ENCODE results near the gene MYO15B. TPM values are rescaled to one million over a fixed set of nuclear protein-coding genes. Genes with fewer than 3 reads are reported as not detected.

MYO15B gene
- total and polyA plus RNA-seq, 2 experiments from 2014 or later, result 124 to 153 TPM

- no peak for DNase-seq (ENCODE audit: low spot score)
- Histone ChIP-seq H3K4me3 (no peak overlapping the region), H3K4me1 (ENCODE audit: insufficient read depth) (peaks cover 29% of the 10 kb centered on the region), H3K9me2 (replicated peaks; ENCODE audit: insufficient read depth) (no peaks in the 10 kb centered on the region), H4K20me1 (ENCODE audit: insufficient read depth, poor library complexity, severe bottlenecking) (no peaks in the 10 kb centered on the region), H3K27ac (peak overlapping the region; percentile 100), H3K36me3 (replicated peaks; ENCODE audit: insufficient read depth, low read depth) (no peaks in the 10 kb centered on the region), H3K4me2 (no peak overlapping the region), H3K27me3 (no peaks in the 10 kb centered on the region), H2AFZ (no peak overlapping the region), H3K9me3 (ENCODE audit: low read depth) (no peaks in the 10 kb centered on the region), H3K79me2 (peaks cover 2% of the 10 kb centered on the region)
- TF ChIP-seq EZH2 (IDR thresholded peaks at IDR 0.05; ENCODE audit: borderline replicate concordance) (no peak), CTCF (IDR thresholded peaks at IDR 0.05; ENCODE audit: poor library complexity) (no peak), EZH2phosphoT487 (IDR thresholded peaks at IDR 0.05; ENCODE audit: low read depth, severe bottlenecking, unreplicated experiment) (no peak)
- WGBS (ENCODE audit: low lambda C conversion rate, missing lambda C conversion rate), result 96% methylated on average over 9 of the region's 9 CpGs
Measured at GRCh38 chr17:75641343-75641742, 53.7 kb downstream of the MYO15B start.

GRCh38 chr17:75642182-75642783, 54.7 kb downstream of the MYO15B start:
- no peaks in the 10 kb centered on the region for H3K36me3 ChIP-seq (replicated peaks; ENCODE audit: insufficient read depth, low read depth)

GRCh38 chr17:75642784-75643642, 55.4 kb downstream of the MYO15B start:
- Histone ChIP-seq H3K4me2 (peak overlapping the region; percentile 40), H3K4me1 (ENCODE audit: insufficient read depth) (peaks cover 38% of the 10 kb centered on the region), H4K20me1 (ENCODE audit: insufficient read depth, poor library complexity, severe bottlenecking) (no peaks in the 10 kb centered on the region), H3K79me2 (peaks cover 6% of the 10 kb centered on the region), H3K9me2 (replicated peaks; ENCODE audit: insufficient read depth) (no peaks in the 10 kb centered on the region), H2AFZ (no peak overlapping the region), H3K27me3 (no peaks in the 10 kb centered on the region), H3K9me3 (ENCODE audit: low read depth) (no peaks in the 10 kb centered on the region), H3K36me3 (replicated peaks; ENCODE audit: insufficient read depth, low read depth) (no peaks in the 10 kb centered on the region), H3K27ac (peak overlapping the region; percentile 100), H3K4me3 (no peak overlapping the region)
- DNase-seq (ENCODE audit: low spot score), result no peak
- 79% methylated on average over 17 of the region's 17 CpGs for WGBS (ENCODE audit: low lambda C conversion rate, missing lambda C conversion rate)
- TF ChIP-seq CTCF (IDR thresholded peaks at IDR 0.05; ENCODE audit: poor library complexity) (no peak), EZH2phosphoT487 (IDR thresholded peaks at IDR 0.05; ENCODE audit: low read depth, severe bottlenecking, unreplicated experiment) (no peak), EZH2 (IDR thresholded peaks at IDR 0.05; ENCODE audit: borderline replicate concordance) (no peak)

More at GRCh38 chr17:75642182-75642783, 54.7 kb downstream of the MYO15B start:
- H3K4me3 ChIP-seq, result no peak overlapping the region
- peak overlapping the region; percentile 40 for H3K4me2 ChIP-seq
- H3K9me2 ChIP-seq (replicated peaks; ENCODE audit: insufficient read depth), result no peaks in the 10 kb centered on the region
- no peaks in the 10 kb centered on the region for H3K9me3 ChIP-seq (ENCODE audit: low read depth)
- no peaks in the 10 kb centered on the region for H3K27me3 ChIP-seq
- H3K27ac ChIP-seq, result peak overlapping the region; percentile 100
- peaks cover 38% of the 10 kb centered on the region for H3K4me1 ChIP-seq (ENCODE audit: insufficient read depth)
- no peak overlapping the region for H2AFZ ChIP-seq
- no peak for TF ChIP-seq EZH2phosphoT487 (IDR thresholded peaks at IDR 0.05; ENCODE audit: low read depth, severe bottlenecking, unreplicated experiment)
- TF ChIP-seq CTCF (IDR thresholded peaks at IDR 0.05; ENCODE audit: poor library complexity), result no peak
- no peak for TF ChIP-seq EZH2 (IDR thresholded peaks at IDR 0.05; ENCODE audit: borderline replicate concordance)
- peaks cover 2% of the 10 kb centered on the region for H3K79me2 ChIP-seq
- 84% methylated on average over 7 of the region's 7 CpGs for WGBS (ENCODE audit: low lambda C conversion rate, missing lambda C conversion rate)
- no peaks in the 10 kb centered on the region for H4K20me1 ChIP-seq (ENCODE audit: insufficient read depth, poor library complexity, severe bottlenecking)
- DNase-seq (ENCODE audit: low spot score), result no peak
